A549 treated with AZD9567 at 1 μM for 4 hours (cell line): Measurements from ENCODE around the gene ECT2. TPM values are rescaled to one million over a fixed set of nuclear protein-coding genes. Genes with fewer than 3 reads are reported as not detected.

Experiments
- total RNA-seq: library from RNA; stranded (reverse); fragments of 200-300 nt; extraction: Qiagen RNA extraction; gene quantifications from 5 replicates; pipeline ENCODE4 v1.2.3, GENCODE V29; 2022; ENCODE audit not compliant: insufficient read depth

The ECT2 gene, protein sequence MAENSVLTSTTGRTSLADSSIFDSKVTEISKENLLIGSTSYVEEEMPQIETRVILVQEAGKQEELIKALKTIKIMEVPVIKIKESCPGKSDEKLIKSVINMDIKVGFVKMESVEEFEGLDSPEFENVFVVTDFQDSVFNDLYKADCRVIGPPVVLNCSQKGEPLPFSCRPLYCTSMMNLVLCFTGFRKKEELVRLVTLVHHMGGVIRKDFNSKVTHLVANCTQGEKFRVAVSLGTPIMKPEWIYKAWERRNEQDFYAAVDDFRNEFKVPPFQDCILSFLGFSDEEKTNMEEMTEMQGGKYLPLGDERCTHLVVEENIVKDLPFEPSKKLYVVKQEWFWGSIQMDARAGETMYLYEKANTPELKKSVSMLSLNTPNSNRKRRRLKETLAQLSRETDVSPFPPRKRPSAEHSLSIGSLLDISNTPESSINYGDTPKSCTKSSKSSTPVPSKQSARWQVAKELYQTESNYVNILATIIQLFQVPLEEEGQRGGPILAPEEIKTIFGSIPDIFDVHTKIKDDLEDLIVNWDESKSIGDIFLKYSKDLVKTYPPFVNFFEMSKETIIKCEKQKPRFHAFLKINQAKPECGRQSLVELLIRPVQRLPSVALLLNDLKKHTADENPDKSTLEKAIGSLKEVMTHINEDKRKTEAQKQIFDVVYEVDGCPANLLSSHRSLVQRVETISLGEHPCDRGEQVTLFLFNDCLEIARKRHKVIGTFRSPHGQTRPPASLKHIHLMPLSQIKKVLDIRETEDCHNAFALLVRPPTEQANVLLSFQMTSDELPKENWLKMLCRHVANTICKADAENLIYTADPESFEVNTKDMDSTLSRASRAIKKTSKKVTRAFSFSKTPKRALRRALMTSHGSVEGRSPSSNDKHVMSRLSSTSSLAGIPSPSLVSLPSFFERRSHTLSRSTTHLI
- 58.0 to 77.8 TPM (median 70.6 TPM) in 5 replicates for total RNA-seq

DNA sequence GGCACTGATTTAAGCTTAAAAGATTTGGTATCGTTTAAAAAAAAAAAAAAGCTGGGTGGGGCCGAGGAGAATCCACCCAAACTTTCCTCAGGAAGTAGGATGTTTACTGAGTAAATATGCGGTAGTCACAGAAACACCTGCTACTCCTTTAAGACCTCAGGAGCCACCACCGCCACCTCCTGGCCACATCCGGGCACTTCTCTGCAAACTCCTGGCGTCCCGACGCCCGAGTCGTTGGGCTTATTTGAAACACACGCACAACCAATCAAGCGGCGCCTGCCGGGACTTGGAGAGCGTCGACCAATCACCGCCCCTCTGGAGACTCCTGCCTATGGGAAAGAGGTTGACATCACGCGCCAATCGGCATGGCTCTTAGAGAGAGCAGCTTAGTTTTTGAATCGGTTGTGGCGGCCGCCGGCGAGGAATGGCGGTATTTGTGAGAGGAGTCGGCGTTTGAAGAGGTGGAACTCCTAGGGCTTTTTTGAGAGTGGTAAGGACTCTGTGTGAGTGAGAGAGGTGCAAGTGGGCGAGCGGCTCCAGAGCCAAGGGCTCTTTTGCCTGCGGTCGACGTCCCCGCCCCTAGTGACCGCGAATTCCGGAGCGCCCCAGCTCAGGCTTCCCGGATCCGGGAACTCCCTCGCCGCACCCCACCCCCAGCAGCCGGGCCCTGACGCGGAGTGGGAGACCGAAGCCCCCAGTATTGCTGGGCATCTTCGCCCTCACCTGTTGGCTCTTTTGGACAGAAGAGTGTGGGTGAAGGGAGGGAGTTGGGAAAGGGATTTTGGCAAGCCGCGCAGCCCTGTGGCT lies at the start of gene ECT2:
ECT2 (plus strand) TSS at position 359 of the 807 bp plus-strand sequence. CDS start 3,805 bp downstream, outside the sequence.

DNA sequence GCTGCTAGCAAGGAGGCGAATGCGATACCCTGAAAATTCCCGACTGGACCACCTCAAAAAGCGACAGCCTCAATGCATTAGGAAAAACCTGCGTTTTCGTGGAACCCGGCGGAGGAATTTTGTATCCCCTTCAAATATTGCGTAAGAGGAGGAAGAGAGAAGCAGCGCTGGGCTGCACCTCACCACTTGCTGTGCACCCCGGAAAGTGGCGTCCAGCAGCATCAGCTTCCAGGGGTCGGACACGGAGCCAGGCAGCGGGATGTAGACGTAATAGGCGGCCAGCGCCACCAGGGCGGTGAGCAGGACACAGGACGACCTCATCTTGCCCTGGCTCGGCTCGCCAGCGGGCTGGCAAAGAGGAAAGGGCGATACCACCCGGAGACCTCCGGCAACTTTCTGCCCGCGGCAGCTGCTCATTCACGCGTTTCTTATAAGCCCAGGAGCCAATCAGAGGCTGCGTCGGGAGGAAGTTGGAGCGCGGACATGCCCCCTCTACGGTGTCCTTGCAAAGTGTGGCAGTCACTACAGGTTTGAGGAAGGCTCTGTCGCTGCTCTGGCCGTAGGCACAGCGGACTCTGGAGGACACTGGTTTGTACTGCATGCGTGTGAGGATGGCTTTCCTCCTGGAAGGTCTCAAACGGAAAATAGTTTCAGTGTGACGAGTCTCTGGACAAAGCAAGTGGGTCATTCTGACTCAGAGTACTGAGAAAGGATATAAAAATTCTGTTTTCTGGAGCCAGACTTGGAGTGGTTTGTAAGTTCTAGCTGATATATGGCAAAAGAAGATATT lies 39.7 kb upstream of the ECT2 start, which contains the start of gene NCEH1:
NCEH1 (minus strand) TSS at position 404 of the 790 bp plus-strand sequence; CDS start at position 321, 83 bp downstream.

Other genes starting within 250 kb of the ECT2 start
- gene TNFSF10, start 227.3 kb upstream of the ECT2 start, total RNA-seq: 0.03 to 0.08 TPM (median 0.06 TPM) in 3 of 5 replicates, not detected in the others
- gene NCEH1, start 39.7 kb upstream of the ECT2 start, total RNA-seq: 29.8 to 38.6 TPM (median 34.4 TPM) in 5 replicates